Lung (tissue), 12 donors: Measurements from ENCODE around the gene HPCA. TPM values are rescaled to one million over a fixed set of nuclear protein-coding genes. Genes with fewer than 3 reads are reported as not detected.

Source experiments
- ATAC-seq: fragments of 200-7000 bp; cut with Tn5 transposase; one replicate; pipeline ENCODE4 v1.9.1; 2020; ENCODE audit warnings: moderate number of reproducible peaks; ENCODE audit not compliant: insufficient read depth, low FRiP score
- DNase-seq, 3 donors: peaks; one replicate each; pipeline ENCODE4 v3.0.0-alpha.2; 2013 to 2017
- H3K27ac ChIP-seq, 2 donors: one replicate each; pipeline ENCODE4 v1.5.1; 2013; ENCODE audit warnings: mild to moderate bottlenecking in 2 of 2, moderate library complexity in 2 of 2, control low read depth in 1 of 2, inconsistent platforms in 1 of 2, low read depth in 1 of 2, low read length in 1 of 2
- H3K27me3 ChIP-seq, 3 donors: one replicate each; pipeline ENCODE4 v1.5.1; 2013; ENCODE audit warnings: low read length in 2 of 3; ENCODE audit not compliant: control insufficient read depth in 3 of 3, insufficient read depth in 3 of 3
- H3K36me3 ChIP-seq, 4 donors: one replicate each; pipeline ENCODE4 v1.5.1; 2013; ENCODE audit warnings: low read length in 4 of 4, mild to moderate bottlenecking in 1 of 4, moderate library complexity in 1 of 4; ENCODE audit not compliant: control insufficient read depth in 4 of 4, insufficient read depth in 4 of 4
- H3K4me1 ChIP-seq, 5 donors: one replicate each; pipeline ENCODE4 v1.5.1; 2013; ENCODE audit warnings: low read length in 5 of 5, mild to moderate bottlenecking in 2 of 5, moderate library complexity in 1 of 5; ENCODE audit not compliant: control insufficient read depth in 5 of 5, insufficient read depth in 5 of 5
- H3K4me3 ChIP-seq: one replicate; pipeline ENCODE4 v1.5.1; 2013; ENCODE audit warnings: mild to moderate bottlenecking, control low read depth, moderate library complexity
- H3K9ac ChIP-seq, 2 donors: one replicate each; pipeline ENCODE4 v1.5.1; 2013; ENCODE audit warnings: low read length in 2 of 2, control low read depth in 1 of 2; ENCODE audit not compliant: insufficient read depth in 1 of 2
- H3K9me3 ChIP-seq, 4 donors: one replicate each; pipeline ENCODE4 v1.5.1; 2013; ENCODE audit warnings: low read length in 3 of 4, mild to moderate bottlenecking in 1 of 4, moderate library complexity in 1 of 4; ENCODE audit not compliant: control insufficient read depth in 4 of 4, insufficient read depth in 3 of 4
- WGBS, 2 donors: extraction: QIAGEN DNeasy Blood & Tissue Kit; methylation state at CpG; one replicate each; pipeline ENCODE4 v1.1.7; 2013; 5-methylcytosine and 5-hydroxymethylcytosine counted together
- polyA plus RNA-seq, 2 donors: library from polyadenylated mRNA; stranded (reverse); fragments of 200-250 nt; gene quantifications; one replicate each; pipeline ENCODE4 v1.2.1, GENCODE V29; 2013
- total RNA-seq, 2 donors: library from RNA; depleted of rRNA in 1 of 2; stranded (reverse); fragments of >200 nt in 1 of 2; gene quantifications; one replicate each; pipeline ENCODE4 v1.2.1, GENCODE V29; 2014 to 2021
- TF ChIP-seq, protein P1 (sequence below): IDR thresholded peaks from 2 replicates; pipeline ENCODE4 v1.5.1; 2012; ENCODE audit warnings: mild to moderate bottlenecking; ENCODE audit errors: control extremely low read depth, extremely low read depth
- donor health status: control.
- donor health status: control.
- donor health status: Bipolar disorder and iron deficiency.
- donor health status: healthy.
- donor health status: DM: yes; HTN: yes; CAD: no.

HPCA gene
- total and polyA plus RNA-seq, 4 donors, result 0.19 to 1.3 (median 0.40) TPM; not detected in 1

DNA sequence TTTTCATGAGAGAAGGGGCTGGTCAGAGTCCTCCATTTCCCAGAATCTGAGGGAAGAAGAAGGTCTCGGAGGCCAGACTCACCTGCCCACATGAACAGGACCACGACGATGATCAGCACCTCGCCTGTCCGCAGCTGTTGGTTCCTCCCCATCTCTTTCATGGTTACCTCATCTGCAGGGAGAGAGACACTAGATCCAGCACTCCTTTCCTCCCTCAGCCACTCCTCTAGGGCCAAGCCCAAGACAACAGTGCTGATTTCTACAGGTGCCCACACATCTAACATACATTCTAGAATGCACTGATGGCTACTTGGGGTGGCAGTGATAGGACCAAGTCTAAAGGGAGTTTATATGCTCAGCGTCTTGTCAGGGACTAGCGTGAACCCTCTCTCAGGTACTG, 18.6 kb upstream of the HPCA start:
- H3K27me3 ChIP-seq, result peaks cover 0 to 6% (median 0%) of the 10 kb centered on the region in 3 donors
- WGBS, 2 donors, result 96% methylated on average over 7 of the region's 7 CpGs
- TF ChIP-seq, protein P1, sequence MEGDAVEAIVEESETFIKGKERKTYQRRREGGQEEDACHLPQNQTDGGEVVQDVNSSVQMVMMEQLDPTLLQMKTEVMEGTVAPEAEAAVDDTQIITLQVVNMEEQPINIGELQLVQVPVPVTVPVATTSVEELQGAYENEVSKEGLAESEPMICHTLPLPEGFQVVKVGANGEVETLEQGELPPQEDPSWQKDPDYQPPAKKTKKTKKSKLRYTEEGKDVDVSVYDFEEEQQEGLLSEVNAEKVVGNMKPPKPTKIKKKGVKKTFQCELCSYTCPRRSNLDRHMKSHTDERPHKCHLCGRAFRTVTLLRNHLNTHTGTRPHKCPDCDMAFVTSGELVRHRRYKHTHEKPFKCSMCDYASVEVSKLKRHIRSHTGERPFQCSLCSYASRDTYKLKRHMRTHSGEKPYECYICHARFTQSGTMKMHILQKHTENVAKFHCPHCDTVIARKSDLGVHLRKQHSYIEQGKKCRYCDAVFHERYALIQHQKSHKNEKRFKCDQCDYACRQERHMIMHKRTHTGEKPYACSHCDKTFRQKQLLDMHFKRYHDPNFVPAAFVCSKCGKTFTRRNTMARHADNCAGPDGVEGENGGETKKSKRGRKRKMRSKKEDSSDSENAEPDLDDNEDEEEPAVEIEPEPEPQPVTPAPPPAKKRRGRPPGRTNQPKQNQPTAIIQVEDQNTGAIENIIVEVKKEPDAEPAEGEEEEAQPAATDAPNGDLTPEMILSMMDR, result no peak
- H3K36me3 ChIP-seq, result peaks cover 0 to 9% (median 0%) of the 10 kb centered on the region in 4 donors
- no peak for ATAC-seq
- H3K4me1 ChIP-seq, result peaks cover 0 to 29% (median 0%) of the 10 kb centered on the region in 5 donors
- H3K4me3 ChIP-seq, result no peak overlapping the region
- no peak overlapping the region for H3K27ac ChIP-seq
- DNase-seq, result no peak
- no peaks in the 10 kb centered on the region for H3K9me3 ChIP-seq
- no peak overlapping the region for H3K9ac ChIP-seq

DNA sequence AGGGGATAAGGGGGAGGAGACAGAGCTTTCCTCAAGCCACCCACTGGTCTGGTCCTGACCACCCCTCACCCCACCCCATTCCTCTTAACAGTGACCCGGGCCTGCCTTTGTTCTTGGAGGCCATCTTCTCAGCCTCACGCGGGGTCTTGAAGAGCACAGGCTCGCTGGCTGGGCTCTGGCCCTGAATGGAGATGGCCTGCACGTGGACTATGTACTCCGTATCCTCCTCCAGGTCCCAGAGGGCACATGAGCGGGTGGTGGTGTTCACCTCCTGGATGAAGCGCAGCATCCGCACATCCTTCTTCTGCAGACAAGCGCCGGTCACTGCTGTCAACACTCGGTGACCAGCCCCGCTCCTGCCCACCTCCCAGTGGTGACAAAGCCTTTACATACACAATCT, 18.2 kb upstream of the HPCA start:
- no peaks in the 10 kb centered on the region for H3K9me3 ChIP-seq
- TF ChIP-seq, protein P1, result no peak
- DNase-seq (no peak), ATAC-seq (no peak)
- 95 to 97% methylated on average over 13 of the region's 13 CpGs for WGBS, 2 donors
- H3K27me3 ChIP-seq, result peaks cover 0 to 6% (median 0%) of the 10 kb centered on the region in 3 donors
- no peak overlapping the region for H3K27ac ChIP-seq
- peaks cover 0 to 32% (median 0%) of the 10 kb centered on the region in 5 donors for H3K4me1 ChIP-seq
- no peak overlapping the region for H3K9ac ChIP-seq
- peaks cover 0 to 8% (median 0%) of the 10 kb centered on the region in 4 donors for H3K36me3 ChIP-seq
- no peak overlapping the region for H3K4me3 ChIP-seq

DNA sequence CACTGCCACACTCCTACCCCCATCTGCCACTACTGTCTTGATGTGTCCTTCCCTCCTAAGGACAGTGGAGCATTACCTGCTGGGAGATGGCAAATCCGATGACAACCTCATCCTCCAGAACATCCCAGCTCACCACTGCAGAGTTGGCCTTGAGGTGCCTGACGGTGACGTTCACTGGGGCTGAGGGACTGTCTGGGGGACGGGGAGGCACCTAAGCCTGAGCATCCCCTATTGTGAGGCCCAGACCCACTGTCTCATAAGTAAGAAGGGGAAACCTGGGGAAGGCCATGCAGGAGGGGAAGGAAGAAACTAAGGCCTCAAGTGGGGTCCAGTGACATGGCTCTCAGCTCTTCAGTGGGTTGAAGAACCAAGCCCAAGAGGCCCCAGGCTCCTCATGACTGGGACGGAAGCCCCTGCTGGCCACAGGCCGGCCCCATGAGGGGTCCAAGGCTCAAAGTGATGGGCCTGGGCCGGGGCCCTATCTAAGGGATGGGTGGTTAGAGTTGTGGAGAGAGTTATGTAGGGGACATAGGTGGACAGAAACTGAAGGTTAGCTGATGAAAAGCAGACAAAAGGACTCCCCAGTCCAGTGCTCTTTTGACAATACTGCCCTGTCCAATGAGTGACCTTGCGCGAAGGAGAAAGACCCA, 17.4 kb upstream of the HPCA start:
- H3K4me3 ChIP-seq, result no peak overlapping the region
- no peak overlapping the region for H3K27ac ChIP-seq
- H3K4me1 ChIP-seq, result peaks cover 0 to 32% (median 0%) of the 10 kb centered on the region in 5 donors
- peaks cover 0 to 8% (median 0%) of the 10 kb centered on the region in 4 donors for H3K36me3 ChIP-seq
- H3K9me3 ChIP-seq, result no peaks in the 10 kb centered on the region
- WGBS, 2 donors, result 98% methylated on average over 9 of the region's 9 CpGs
- H3K27me3 ChIP-seq, result peaks cover 0 to 6% (median 0%) of the 10 kb centered on the region in 3 donors
- no peak overlapping the region for H3K9ac ChIP-seq
- ATAC-seq (no peak), DNase-seq (no peak)
- TF ChIP-seq, protein P1, result no peak
